Activated naive CD4-positive, alpha-beta T cell treated with anti-CD3 and anti-CD28 coated beads, Interleukin-2, amount 10 ng/mL, durations not matched to agents 7 days and 5 days (primary cell): Measurements from ENCODE around the gene CTU2.

Experiments
- CTCF ChIA-PET: fragments of 350-600 bp; sonication (Branson Sonifier 250); formaldehyde crosslinking; loops from one replicate; lab custom pipeline; 2021; ENCODE audit warnings: antibody characterized with exemption; lab: Charles Lee
- DNase-seq: peaks from one replicate; pipeline ENCODE4 v3.0.0-alpha.2; 2020
- H3K27ac Mint-ChIP-seq: one replicate; pipeline ENCODE4 v1.8.0; 2021; ENCODE audit warnings: mild to moderate bottlenecking, moderate library complexity, mixed read lengths
- H3K27me3 Mint-ChIP-seq: one replicate; pipeline ENCODE4 v1.8.0; 2021; ENCODE audit warnings: mild to moderate bottlenecking, mixed read lengths
- H3K36me3 Mint-ChIP-seq: one replicate; pipeline ENCODE4 v1.8.0; 2021; ENCODE audit warnings: mixed read lengths
- H3K4me1 Mint-ChIP-seq: one replicate; pipeline ENCODE4 v1.8.0; 2021; ENCODE audit warnings: mixed read lengths
- H3K4me3 Mint-ChIP-seq: one replicate; pipeline ENCODE4 v1.8.0; 2021; ENCODE audit warnings: mild to moderate bottlenecking, moderate library complexity, mixed read lengths
- H3K9me3 Mint-ChIP-seq: one replicate; pipeline ENCODE4 v1.8.0; 2021; ENCODE audit warnings: mixed read lengths

The CTU2 gene

DNA sequence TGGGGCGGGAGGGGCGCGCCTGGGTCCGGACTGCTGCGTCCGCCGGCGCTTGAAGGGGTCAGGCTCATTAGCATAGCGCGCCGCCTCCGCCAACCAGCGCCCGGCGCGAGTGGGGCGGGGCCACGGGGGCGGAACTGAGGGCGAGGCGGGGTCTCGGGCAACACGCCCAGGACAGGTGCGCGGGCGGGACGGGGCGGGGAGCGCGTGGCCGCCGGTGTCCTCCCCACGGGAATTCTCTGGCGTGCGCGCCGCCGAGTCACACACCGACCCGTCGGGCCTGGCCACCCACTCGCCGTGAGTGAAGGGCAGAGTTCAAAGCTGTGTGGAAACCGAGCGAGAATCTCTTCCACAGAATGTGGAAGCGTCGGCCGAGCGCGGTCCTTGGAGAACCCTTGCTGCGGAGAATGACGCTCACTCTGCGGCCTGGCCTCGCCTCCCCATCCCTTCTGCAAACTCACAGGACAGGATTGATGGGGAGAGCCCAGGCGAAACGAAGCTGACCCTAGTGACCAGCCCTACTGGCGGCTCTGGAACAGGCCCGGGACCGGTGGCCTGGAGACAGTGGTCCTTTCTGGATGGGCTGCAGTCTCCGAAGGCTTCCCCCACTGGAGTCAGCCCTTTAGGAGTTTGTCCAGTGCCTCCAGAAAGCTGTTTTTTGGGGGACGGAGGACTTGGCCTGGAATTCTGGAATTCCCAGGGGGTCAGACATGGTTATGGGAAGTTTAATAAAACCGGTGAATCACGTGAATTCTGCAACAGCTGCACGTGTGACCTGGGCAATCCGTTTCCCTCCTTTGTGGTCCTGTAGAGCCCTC lies 19.7 kb upstream of the CTU2 start, which contains the start of gene SNAI3:
Gene SNAI3 (minus strand): TSS at position 69 of the 815 bp plus-strand sequence. CDS start 101 bp downstream, outside the sequence.
- H3K4me1 Mint-ChIP-seq: peaks cover 80% of the 10 kb centered on the region

DNA sequence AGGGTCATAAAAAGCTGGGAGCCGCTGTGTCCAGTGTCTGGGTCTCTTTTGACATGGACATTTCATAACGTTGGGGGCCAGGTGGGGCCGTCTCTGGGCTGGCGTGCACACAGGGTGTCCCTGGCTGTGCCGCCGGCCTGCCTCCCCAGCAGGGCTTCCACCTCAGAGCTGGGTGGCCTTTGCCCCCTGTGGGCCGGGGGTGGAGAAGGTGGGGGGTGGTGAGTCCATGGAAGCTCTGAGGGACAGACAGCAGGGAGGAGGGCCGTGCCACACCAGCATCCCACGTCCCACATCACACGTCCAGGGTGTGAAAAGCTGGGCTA lies 19.1 kb upstream of the CTU2 start:
- H3K4me3 Mint-ChIP-seq: peak overlapping the region; percentile 26
- H3K4me1 Mint-ChIP-seq: peaks cover 80% of the 10 kb centered on the region
- peaks cover 13% of the 10 kb centered on the region for H3K27me3 Mint-ChIP-seq
- no peaks in the 10 kb centered on the region for H3K9me3 Mint-ChIP-seq
- no peak for DNase-seq
- H3K27ac Mint-ChIP-seq: no peak overlapping the region
- peaks cover 15% of the 10 kb centered on the region for H3K36me3 Mint-ChIP-seq
- CTCF ChIA-PET: interaction anchor here (0.9 kb wide), 1 partner anchor 20 kb away, joined by 4 read pairs; the partner anchor contains the start of gene CTU2

More for the DNA sequence above, 19.7 kb upstream of the CTU2 start, which contains the start of gene SNAI3:
- DNase-seq: peak; percentile 93
- Mint-ChIP-seq H3K4me3 (peak within 1 kb of the TSS; percentile 83), H3K27ac (peak within 1 kb of the TSS; percentile 52), H3K9me3 (no peaks in the 10 kb centered on the region), H3K36me3 (peaks cover 16% of the 10 kb centered on the region), H3K27me3 (peaks cover 13% of the 10 kb centered on the region)
- CTCF ChIA-PET: interaction anchor here (0.9 kb wide), 1 partner anchor 20 kb away, joined by 4 read pairs; the partner anchor contains the start of gene CTU2

DNA sequence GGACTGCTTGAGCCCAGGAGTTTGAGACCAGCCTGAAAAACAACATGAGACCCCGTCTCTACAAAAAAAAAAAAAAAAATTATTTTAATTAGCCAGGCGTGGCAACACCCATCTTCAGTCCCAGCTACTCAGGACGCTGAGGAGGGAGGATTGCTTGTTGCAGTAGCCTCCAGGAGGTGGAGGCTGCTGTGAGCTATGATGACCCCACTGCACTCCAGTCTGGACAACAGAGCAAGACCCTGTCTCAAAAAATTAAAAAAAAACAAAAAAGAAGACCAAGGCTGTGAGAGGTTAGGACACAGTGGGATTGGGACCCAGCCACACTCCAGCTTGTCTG lies 18.7 kb upstream of the CTU2 start:
- H3K27me3 Mint-ChIP-seq: peaks cover 13% of the 10 kb centered on the region
- H3K4me1 Mint-ChIP-seq: peaks cover 81% of the 10 kb centered on the region
- DNase-seq: no peak
- CTCF ChIA-PET: interaction anchor here (0.9 kb wide), 1 partner anchor 19 kb away, joined by 4 read pairs; the partner anchor contains the start of gene CTU2
- H3K36me3 Mint-ChIP-seq: peaks cover 12% of the 10 kb centered on the region
- H3K9me3 Mint-ChIP-seq: no peaks in the 10 kb centered on the region
- H3K4me3 Mint-ChIP-seq: no peak overlapping the region
- H3K27ac Mint-ChIP-seq: peak overlapping the region; percentile 42

DNA sequence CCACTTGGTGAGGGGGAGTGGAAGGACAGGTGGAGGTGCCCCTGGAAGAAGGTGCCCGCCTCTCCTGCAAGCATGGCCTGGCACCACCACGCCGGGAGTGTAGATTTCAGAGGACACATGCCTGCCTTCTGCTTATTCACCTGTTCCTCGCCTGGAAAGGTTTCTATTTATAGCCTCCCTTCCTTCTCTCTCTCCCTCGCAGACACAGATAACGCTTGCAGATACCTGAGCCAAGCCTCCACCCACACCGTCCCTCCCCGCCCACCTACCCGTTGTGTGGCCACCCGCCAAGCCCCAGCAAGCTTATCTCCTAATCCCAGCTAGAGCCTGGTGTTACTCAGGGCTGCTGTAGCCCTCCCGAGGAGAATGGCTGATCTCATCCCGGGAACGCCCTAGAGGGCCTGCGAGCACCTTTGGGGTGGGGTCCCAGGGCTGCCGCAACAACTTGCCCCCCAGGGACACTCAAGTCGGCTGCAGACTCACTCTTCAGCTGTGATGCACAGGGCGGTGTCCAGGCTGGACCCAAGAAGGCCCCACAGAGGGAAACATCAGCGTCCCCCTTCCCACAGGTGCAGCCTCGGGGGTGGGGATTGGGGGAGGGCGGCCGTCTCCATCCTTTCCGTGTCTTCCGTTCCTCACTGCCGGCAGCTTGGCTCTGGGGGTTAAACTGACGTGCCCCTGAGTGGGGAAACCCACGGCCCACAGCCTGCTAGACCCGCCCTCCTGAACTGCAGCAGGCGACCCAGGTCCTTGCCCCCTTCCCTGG lies 18.1 kb upstream of the CTU2 start:
- no peak for DNase-seq
- peaks cover 84% of the 10 kb centered on the region for H3K4me1 Mint-ChIP-seq
- peaks cover 12% of the 10 kb centered on the region for H3K36me3 Mint-ChIP-seq
- no peak overlapping the region for H3K4me3 Mint-ChIP-seq
- H3K27me3 Mint-ChIP-seq: peaks cover 13% of the 10 kb centered on the region
- peak overlapping the region; percentile 42 for H3K27ac Mint-ChIP-seq
- CTCF ChIA-PET: no interaction called here
- H3K9me3 Mint-ChIP-seq: no peaks in the 10 kb centered on the region

DNA sequence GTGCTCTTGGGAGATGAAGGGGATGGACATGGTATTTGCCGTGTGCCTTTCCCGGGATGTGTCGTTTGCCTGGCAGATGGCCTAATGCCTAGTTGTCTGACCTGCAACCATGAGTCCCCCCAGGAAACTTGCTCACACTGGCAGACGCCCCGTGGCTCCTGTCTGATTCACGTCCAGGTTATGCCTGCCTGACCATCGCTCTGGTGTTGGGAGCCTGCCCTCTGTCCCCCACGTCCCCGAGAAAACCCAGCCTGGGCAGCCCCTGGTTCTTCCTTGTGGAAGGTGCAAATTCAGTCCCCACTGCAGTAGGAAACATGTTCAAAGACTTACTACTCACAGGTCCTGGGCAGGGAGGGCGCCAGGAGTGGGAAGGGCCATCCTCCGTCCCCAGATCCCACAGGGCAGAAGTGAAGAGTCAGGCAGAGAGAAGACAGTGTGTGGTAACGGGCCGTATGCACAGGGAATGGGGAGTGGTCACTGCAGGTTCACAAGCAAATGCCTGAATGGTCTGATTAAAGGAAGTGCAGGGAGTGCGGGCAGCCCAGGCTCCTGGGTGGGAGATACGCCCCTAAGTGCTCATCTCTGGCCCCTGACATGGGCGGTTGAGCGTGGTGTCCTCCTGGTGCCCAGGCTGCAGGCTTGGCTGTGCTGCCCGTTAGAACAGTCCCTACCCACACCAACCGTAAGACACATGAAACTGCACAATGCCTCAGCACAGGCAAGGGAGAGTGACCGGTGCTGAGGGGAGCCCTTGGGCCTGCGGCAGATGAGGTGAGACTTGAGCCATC lies 15.8 kb upstream of the CTU2 start:
- peak overlapping the region; percentile 68 for H3K27ac Mint-ChIP-seq
- H3K4me3 Mint-ChIP-seq: peak overlapping the region; percentile 45
- H3K4me1 Mint-ChIP-seq: peaks cover 82% of the 10 kb centered on the region
- no peak for DNase-seq
- H3K36me3 Mint-ChIP-seq: peaks cover 2% of the 10 kb centered on the region
- CTCF ChIA-PET: no interaction called here
- H3K9me3 Mint-ChIP-seq: no peaks in the 10 kb centered on the region
- H3K27me3 Mint-ChIP-seq: peaks cover 13% of the 10 kb centered on the region

DNA sequence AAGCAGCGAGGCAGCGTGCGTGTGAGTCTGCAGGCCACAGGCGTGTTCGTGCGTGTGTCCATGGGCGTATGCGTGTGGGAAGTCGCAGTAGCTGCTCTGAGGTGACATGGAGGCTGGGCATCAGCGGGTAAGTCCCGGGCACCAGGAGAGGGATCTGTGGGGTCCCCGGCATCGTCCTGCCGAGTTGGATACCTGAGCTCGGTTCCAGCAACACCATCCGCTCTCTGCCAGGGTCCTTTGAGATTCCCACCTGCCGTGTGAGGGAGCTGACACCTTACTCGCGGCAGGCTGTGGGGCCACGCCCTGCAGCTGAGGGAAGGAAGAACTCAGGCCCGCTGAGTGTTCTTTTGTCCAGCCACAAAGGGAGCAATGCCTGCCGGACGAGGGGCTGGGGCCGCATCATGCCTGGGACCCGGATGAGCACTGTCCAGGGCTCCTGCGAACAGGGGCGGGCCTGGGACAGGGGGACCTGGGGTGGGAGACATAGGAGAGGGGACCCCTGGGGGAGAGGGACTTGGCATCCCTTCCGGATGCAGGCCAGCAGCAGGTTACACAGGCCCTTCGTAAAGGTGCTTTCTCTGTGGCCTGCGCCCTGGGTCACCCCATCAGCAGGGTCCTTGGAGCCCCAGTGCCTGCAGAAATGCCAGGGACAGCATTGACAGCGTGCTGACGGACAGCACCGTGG lies 15.0 kb upstream of the CTU2 start:
- Mint-ChIP-seq H3K27ac (peak overlapping the region; percentile 93), H3K27me3 (peaks cover 13% of the 10 kb centered on the region), H3K9me3 (no peaks in the 10 kb centered on the region), H3K36me3 (peaks cover 2% of the 10 kb centered on the region), H3K4me1 (peaks cover 84% of the 10 kb centered on the region), H3K4me3 (peak overlapping the region; percentile 64)
- CTCF ChIA-PET: no interaction called here
- no peak for DNase-seq

DNA sequence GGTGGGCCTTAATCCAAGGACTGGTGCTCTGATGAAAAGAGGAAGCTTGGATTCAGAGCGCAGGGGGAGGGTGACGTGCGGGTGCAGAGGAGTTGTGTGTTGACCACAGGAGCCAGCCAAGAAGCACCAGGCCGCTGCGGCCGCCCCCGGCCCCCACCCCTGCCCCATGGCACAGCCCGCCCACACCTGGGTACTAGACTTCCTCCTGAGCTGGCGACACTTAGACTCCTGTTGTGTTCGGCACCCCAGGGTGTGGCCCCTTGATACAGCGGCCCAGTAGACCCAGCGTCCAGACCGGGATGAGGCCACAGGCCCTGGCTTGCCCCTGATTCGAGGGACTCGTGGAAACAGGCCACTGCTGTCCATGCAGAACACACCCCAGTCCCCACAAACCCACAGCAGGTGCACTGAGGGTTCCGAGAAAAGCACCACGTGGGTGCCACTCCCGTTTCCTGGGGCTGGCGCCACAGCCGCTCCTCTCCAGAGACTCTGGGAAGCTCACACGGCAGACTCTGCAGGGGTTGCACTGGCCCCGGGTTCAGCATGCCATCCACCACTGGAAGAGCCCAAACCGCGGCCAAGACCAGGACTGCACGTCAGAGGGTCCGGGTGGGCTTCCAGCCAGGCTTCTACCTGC lies 14.3 kb upstream of the CTU2 start:
- Mint-ChIP-seq H3K36me3 (peaks cover 7% of the 10 kb centered on the region), H3K4me3 (peak overlapping the region; percentile 64), H3K27ac (peak overlapping the region; percentile 93), H3K4me1 (peaks cover 82% of the 10 kb centered on the region), H3K27me3 (peaks cover 9% of the 10 kb centered on the region), H3K9me3 (no peaks in the 10 kb centered on the region)
- CTCF ChIA-PET: no interaction called here
- DNase-seq: peak; percentile 76

DNA sequence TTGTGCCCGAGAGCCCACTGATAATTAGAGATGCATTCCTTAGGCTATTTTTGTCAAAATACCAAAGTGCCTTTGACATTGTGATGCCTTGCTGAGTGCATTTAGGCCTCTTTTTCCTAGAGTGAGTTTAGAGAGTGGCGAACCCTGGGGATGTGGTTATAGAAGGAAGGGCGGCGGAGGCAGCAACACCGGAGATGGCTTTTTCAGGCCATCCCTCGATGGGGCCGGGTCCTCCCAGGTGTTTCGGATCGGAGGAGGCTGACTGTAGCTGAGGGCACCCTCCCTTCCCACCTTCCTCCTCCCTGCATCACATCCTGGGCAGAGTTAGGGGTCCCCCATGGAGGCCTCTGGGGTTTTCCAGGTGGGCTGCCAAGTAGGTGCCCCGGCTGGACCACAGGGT lies 13.4 kb upstream of the CTU2 start:
- no peaks in the 10 kb centered on the region for H3K9me3 Mint-ChIP-seq
- H3K36me3 Mint-ChIP-seq: peaks cover 12% of the 10 kb centered on the region
- peaks cover 82% of the 10 kb centered on the region for H3K4me1 Mint-ChIP-seq
- H3K27me3 Mint-ChIP-seq: peaks cover 9% of the 10 kb centered on the region
- peak overlapping the region; percentile 64 for H3K4me3 Mint-ChIP-seq
- CTCF ChIA-PET: interaction anchor here (0.8 kb wide), 1 partner anchor 1232 kb away, joined by 3 read pairs; no protein-coding TSS in a partner anchor
- H3K27ac Mint-ChIP-seq: peak overlapping the region; percentile 93
- peak; percentile 56 for DNase-seq

DNA sequence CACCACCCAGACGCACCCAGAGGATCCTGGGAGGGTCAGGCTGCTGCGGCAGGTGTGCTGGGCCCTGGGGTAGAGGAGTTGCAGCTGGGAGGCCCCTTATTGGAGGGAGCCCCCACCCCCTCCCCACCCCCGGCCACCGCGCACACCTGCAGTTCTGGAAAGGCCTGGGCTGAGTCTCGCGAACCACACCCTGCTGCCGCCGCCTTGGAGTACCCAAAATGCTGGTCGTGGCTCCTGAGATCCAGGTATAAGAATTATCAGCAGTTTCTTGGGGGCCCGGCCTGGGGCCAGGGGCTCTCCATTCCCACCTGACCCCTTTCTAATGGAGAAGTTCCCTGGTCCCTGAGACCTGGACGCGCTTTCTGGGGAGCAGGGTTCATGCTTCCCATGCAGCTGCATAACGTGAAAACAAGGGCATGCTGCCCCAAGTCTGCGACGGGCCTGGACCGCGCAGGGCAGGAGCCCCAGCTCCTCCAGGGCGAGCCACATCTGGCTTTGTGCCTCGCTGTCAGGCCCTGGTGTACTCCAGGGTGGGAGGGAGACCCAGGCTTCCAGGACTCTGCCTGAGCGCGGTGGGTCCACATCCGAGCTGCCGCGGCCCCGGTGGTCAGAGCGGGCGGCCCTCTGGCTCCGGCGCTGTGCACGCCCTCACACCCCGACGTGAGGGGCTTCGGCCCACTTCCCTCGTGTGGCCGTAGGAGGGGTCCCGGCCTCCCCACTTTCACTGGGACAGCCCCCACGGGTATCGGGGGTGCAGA lies 12.7 kb upstream of the CTU2 start:
- Mint-ChIP-seq H3K27ac (peak overlapping the region; percentile 93), H3K4me1 (peaks cover 83% of the 10 kb centered on the region), H3K9me3 (no peaks in the 10 kb centered on the region), H3K36me3 (peaks cover 18% of the 10 kb centered on the region), H3K27me3 (peaks cover 2% of the 10 kb centered on the region), H3K4me3 (no peak overlapping the region)
- no peak for DNase-seq
- CTCF ChIA-PET: interaction anchor here (0.8 kb wide), 1 partner anchor 1231 kb away, joined by 3 read pairs; no protein-coding TSS in a partner anchor

DNA sequence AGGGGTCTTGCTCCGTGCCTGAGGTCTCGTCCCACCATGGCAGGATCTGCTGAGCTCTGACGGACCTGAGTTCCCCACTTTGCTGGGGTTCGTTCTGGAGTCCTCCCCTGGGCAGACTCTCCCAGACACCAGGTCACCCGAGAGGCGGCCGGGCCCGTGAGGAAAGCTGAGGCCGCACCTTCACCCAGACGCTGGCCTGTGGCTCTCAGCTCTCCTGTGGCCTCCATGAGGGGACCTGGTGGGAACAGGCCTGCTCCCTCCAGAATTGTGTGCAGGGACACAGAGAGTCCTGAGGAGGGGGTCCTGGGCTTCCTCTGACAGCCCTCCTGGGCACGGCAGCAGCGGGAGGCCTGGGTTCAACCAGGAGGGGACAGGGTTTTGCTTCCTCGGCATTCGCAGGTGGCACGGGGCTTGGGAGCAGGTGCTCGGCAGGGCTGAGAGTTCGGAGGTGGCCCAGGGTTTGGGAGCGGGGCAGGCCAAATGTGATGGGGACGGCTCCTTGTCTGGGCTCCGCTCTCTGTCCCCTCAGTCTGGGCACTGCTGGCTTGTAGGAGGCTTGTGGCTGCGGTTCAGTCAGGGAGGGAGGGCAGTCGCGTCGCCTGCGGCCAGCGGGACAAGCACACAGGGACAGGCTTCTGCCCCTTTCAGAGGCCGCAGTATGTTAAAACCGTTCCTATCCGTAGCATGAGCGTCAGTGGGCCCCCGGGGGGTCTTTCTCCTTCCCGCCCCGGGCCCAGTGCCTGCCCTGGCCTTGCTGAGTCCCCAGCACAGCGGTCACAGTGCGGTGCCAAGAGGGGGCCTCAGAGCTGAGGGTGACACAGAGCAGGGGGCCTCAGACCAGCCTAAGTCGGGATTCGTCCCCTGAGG lies 11.8 kb upstream of the CTU2 start:
- peaks cover 75% of the 10 kb centered on the region for H3K4me1 Mint-ChIP-seq
- H3K4me3 Mint-ChIP-seq: no peak overlapping the region
- peak overlapping the region; percentile 85 for H3K27ac Mint-ChIP-seq
- H3K36me3 Mint-ChIP-seq: peaks cover 18% of the 10 kb centered on the region
- no peak for DNase-seq
- no peaks in the 10 kb centered on the region for H3K27me3 Mint-ChIP-seq
- CTCF ChIA-PET: no interaction called here
- H3K9me3 Mint-ChIP-seq: no peaks in the 10 kb centered on the region

DNA sequence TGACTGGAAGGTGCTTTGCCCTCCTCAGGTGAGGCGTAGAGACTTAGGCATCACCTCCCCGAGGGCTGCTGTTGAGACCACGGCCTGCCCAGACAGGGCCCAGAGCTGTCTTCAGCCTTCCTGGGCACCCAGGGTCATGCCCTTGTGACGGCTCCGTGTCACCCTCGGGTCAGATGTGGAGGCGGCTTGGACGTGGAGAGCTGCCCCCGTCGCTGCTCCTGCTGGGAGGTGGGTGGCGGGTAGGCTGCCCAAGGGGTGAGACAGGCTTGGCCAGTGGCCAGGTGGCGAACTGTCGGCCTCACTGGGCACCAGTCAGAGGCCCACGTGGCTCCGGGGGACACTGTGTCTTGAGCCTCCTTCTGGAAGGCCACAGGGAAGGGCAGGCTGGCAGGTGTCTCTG lies 11.1 kb upstream of the CTU2 start:
- no peak overlapping the region for H3K27ac Mint-ChIP-seq
- CTCF ChIA-PET: no interaction called here

DNA sequence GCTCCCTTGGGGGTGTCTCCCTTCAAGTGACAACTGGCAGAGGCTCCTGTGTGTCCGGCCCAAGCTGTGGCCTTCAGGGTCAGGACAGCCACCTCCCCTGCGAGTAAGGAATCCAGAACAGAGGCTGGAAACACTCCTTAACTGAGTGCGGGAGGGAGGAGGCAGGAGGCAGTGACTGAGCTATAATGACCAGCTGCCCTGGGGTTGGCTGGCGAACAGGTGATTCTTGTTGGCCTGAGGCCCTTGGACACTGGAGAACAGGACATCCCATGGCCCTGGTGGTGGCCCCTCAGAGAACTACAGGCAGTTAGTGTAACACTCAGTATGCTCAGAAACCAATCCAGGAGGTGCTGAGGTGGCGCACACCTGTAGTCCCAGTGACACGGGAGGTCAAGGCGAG lies 10.6 kb upstream of the CTU2 start:
- H3K27me3 Mint-ChIP-seq: no peaks in the 10 kb centered on the region
- peaks cover 75% of the 10 kb centered on the region for H3K4me1 Mint-ChIP-seq
- no peak overlapping the region for H3K27ac Mint-ChIP-seq

More for the DNA sequence above, 11.1 kb upstream of the CTU2 start:
- H3K4me1 Mint-ChIP-seq: peaks cover 75% of the 10 kb centered on the region
- no peaks in the 10 kb centered on the region for H3K27me3 Mint-ChIP-seq
- H3K36me3 Mint-ChIP-seq: peaks cover 26% of the 10 kb centered on the region
- no peaks in the 10 kb centered on the region for H3K9me3 Mint-ChIP-seq
- no peak for DNase-seq
- H3K4me3 Mint-ChIP-seq: no peak overlapping the region

More for the DNA sequence above, 10.6 kb upstream of the CTU2 start:
- no peak for DNase-seq
- H3K4me3 Mint-ChIP-seq: no peak overlapping the region
- H3K36me3 Mint-ChIP-seq: peaks cover 30% of the 10 kb centered on the region
- no peaks in the 10 kb centered on the region for H3K9me3 Mint-ChIP-seq
- CTCF ChIA-PET: no interaction called here
